Measurements from ENCODE around the gene PI3. TPM values are rescaled to one million over a fixed set of nuclear protein-coding genes. Genes with fewer than 3 reads are reported as not detected.

PI3 gene
- polyA plus RNA-seq, 1 donor from 2014 or later: 0.65 TPM

DNA sequence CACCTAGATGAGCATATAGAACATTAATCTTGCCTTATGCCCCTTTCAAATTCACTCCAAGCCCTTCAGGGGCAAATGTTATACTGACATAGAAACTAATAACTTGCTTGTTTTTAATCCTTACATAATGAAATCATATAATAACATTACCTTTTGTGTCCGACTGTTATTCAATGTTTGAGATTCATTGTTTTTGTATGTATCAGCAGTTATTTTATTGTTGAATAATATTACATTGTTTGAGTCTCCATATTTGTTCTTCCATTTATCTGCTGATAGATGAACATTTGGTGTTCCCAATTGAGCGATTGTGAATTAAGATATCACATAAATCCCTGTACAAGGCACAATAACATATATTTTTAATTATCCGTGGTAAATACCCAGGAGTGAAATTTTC, 38.1 kb downstream of the PI3 start:
- Mint-ChIP-seq H3K27me3 (peaks cover 6% of the 10 kb centered on the region), H3K4me1 (no peaks in the 10 kb centered on the region), H3K36me3 (peaks cover 1% of the 10 kb centered on the region), H3K27ac (no peak overlapping the region), H3K9me3 (no peaks in the 10 kb centered on the region), H3K4me3 (no peak overlapping the region)

DNA sequence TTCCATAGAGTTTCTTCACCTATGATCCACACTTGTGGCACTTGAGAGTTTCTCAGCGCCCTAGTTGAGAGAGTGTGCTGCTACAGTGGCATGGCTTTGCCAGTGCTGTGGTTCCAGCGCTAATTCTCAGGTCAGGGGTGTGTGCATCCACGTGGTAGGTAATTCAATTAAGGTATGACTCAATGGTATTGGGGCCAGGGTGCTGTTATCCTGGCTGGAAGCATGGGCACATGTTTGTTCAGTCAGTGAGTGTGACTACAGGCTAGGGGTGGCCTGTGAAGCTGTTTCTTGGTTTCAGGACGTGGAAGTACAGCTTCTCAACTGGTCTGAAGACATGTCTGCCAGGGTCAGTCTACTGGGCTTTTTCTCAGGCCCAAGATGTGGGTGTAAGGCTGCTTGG, 43.4 kb downstream of the PI3 start:
- H3K4me3 Mint-ChIP-seq: no peak overlapping the region
- peaks cover 1% of the 10 kb centered on the region for H3K36me3 Mint-ChIP-seq
- no peaks in the 10 kb centered on the region for H3K4me1 Mint-ChIP-seq
- H3K27me3 Mint-ChIP-seq: peaks cover 3% of the 10 kb centered on the region
- H3K9me3 Mint-ChIP-seq: peaks cover 0 to 1% (median 0%) of the 10 kb centered on the region in 3 donors
- no peak overlapping the region for H3K27ac Mint-ChIP-seq

DNA sequence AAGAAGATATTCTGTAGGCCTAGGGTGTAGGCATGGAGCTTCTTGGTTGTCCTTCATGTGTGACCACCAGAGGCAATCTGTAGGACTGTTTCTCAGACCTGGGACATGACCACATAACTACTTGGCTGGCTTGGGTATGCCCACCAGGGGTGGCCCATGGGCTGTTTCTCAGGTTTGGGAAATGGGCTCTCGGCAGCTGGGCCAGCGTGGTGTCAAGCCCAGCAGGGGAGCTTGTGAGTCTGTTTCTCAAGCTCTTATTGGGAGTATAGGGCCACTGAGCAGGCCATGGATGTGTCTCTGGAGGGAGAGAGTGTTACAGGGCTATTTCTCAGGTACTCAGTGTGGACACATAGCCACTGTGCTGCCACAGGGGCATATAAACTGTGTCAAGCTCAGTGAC, 43.9 kb downstream of the PI3 start:
- Mint-ChIP-seq H3K27ac (no peak overlapping the region), H3K27me3 (peaks cover 3% of the 10 kb centered on the region), H3K9me3 (peaks cover 0 to 1% (median 0%) of the 10 kb centered on the region in 3 donors), H3K4me3 (no peak overlapping the region), H3K36me3 (peaks cover 1% of the 10 kb centered on the region), H3K4me1 (no peaks in the 10 kb centered on the region)

DNA sequence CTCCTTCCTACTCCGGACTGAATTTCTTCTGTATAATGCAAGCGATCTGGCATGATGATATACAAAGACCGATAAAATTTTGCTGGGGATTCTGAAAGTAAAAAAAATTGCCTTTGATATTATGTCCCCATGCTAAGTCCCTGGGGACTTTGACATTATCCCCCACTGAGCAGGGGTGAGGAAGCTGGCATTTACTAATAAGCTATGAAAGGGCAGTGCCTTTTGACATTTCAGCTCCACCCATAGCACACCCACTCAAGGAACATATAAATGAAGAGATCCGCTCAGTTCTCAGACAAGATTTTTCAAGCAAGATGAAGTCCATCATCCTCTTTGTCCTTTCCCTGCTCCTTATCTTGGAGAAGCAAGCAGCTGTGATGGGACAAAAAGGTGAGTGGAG, 46.4 kb downstream of the PI3 start, which contains the start of gene SEMG2:
Gene SEMG2 (plus strand): TSS at position 298 of the 400 bp plus-strand sequence. CDS start 17 bp downstream, at position 315.
- H3K36me3 Mint-ChIP-seq: no peaks in the 10 kb centered on the region
- H3K27me3 Mint-ChIP-seq: peaks cover 8% of the 10 kb centered on the region
- H3K27ac Mint-ChIP-seq: no peak within 1 kb of the TSS

DNA sequence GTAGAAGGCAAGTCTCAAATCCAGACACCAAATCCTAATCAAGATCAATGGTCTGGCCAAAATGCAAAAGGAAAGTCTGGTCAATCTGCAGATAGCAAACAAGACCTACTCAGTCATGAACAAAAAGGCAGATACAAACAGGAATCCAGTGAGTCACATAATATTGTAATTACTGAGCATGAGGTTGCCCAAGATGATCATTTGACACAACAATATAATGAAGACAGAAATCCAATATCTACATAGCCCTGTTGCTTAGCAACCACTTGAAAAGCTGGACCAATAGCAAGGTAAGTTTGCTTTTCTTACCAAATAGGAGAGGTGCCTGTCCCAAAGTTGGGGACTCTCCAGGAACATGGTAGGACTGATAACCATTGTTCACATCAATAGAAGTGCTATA, 48.4 kb downstream of the PI3 start:
- Mint-ChIP-seq H3K9me3 (peaks cover 0 to 1% (median 0%) of the 10 kb centered on the region in 3 donors), H3K36me3 (no peaks in the 10 kb centered on the region), H3K4me1 (no peaks in the 10 kb centered on the region), H3K27ac (no peak overlapping the region), H3K27me3 (peaks cover 8% of the 10 kb centered on the region), H3K4me3 (no peak overlapping the region)

More for the DNA sequence above, 46.4 kb downstream of the PI3 start, which contains the start of gene SEMG2:
- peaks cover 0 to 1% (median 0%) of the 10 kb centered on the region in 3 donors for H3K9me3 Mint-ChIP-seq
- no peaks in the 10 kb centered on the region for H3K4me1 Mint-ChIP-seq
- no peak within 1 kb of the TSS for H3K4me3 Mint-ChIP-seq

Other genes with a start within 250 kb of the PI3 start
- 33.0 TPM for gene TOMM34, start 214.5 kb upstream of the PI3 start, polyA plus RNA-seq
- 131 TPM for gene STK4, start 208.4 kb upstream of the PI3 start, polyA plus RNA-seq
- not detected for gene KCNS1, start 73.8 kb upstream of the PI3 start, polyA plus RNA-seq
- not detected for gene WFDC5, start 59.7 kb upstream of the PI3 start, polyA plus RNA-seq
- gene WFDC12, start 50.4 kb upstream of the PI3 start, polyA plus RNA-seq: not detected
- not detected for gene SEMG1, start 32.1 kb downstream of the PI3 start, polyA plus RNA-seq
- gene SEMG2, start 46.5 kb downstream of the PI3 start, polyA plus RNA-seq: not detected
- not detected for gene SLPI, start 79.7 kb downstream of the PI3 start, polyA plus RNA-seq
- gene RBPJL, start 131.9 kb downstream of the PI3 start, polyA plus RNA-seq: not detected
- not detected for gene MATN4, start 133.4 kb downstream of the PI3 start, polyA plus RNA-seq
- not detected for gene SDC4, start 173.5 kb downstream of the PI3 start, polyA plus RNA-seq
- 24.4 TPM for gene SYS1, start 188.3 kb downstream of the PI3 start, polyA plus RNA-seq
- gene TP53TG5, start 203.4 kb downstream of the PI3 start, polyA plus RNA-seq: not detected
- not detected for gene DBNDD2, start 233.4 kb downstream of the PI3 start, polyA plus RNA-seq
- 69.3 TPM for gene PIGT, start 241.2 kb downstream of the PI3 start, polyA plus RNA-seq

All from IgD-negative memory B cell (primary cell).